PC-9 (cell line): ENCODE results near the gene ARIH1.

ENCODE experiments used
- EZH2 ChIP-seq: fragments of 200-600 bp; sonication (generic); IDR thresholded peaks from 2 replicates; pipeline ENCODE4 v1.8.0; 2017; ENCODE audit warnings: antibody characterized with exemption, low read depth
- TF ChIP-seq, protein P1 (sequence below): fragments of 200-600 bp; sonication (generic); conservative IDR thresholded peaks from 2 replicates; pipeline ENCODE4 v1.6.1; 2017; ENCODE audit warnings: mixed run types, antibody characterized with exemption, mild to moderate bottlenecking, moderate library complexity

- TF ChIP-seq, protein P1, sequence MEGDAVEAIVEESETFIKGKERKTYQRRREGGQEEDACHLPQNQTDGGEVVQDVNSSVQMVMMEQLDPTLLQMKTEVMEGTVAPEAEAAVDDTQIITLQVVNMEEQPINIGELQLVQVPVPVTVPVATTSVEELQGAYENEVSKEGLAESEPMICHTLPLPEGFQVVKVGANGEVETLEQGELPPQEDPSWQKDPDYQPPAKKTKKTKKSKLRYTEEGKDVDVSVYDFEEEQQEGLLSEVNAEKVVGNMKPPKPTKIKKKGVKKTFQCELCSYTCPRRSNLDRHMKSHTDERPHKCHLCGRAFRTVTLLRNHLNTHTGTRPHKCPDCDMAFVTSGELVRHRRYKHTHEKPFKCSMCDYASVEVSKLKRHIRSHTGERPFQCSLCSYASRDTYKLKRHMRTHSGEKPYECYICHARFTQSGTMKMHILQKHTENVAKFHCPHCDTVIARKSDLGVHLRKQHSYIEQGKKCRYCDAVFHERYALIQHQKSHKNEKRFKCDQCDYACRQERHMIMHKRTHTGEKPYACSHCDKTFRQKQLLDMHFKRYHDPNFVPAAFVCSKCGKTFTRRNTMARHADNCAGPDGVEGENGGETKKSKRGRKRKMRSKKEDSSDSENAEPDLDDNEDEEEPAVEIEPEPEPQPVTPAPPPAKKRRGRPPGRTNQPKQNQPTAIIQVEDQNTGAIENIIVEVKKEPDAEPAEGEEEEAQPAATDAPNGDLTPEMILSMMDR = no peak
- TF ChIP-seq EZH2 = no peak
Observed at GRCh38 chr15:72588096-72588495, 114.0 kb downstream of the ARIH1 start.
